GM23338 (cell line): ENCODE data around the gene CSNK1G1.

Source experiments
- CREB1 ChIP-seq: fragments of 250-450 bp; sonication (Bioruptor Pico); IDR thresholded peaks from 2 replicates; pipeline ENCODE4 v1.5.0; 2020; ENCODE audit warnings: low read depth, mild to moderate bottlenecking, moderate library complexity
- CTCF ChIP-seq, 2 experiments: fragments of 200-600 bp in 1 of 2; sonication (generic) in 1 of 2; conservative IDR thresholded peaks; 2 replicates each; pipeline versions ENCODE4 v1.5.1 to v1.6.1; 2016 to 2017; ENCODE audit warnings: antibody characterized with exemption in 2 of 2, low read depth in 2 of 2, mild to moderate bottlenecking in 2 of 2, moderate library complexity in 1 of 2
- ETS1 ChIP-seq: IDR thresholded peaks from 2 replicates; pipeline ENCODE4 v1.6.1; 2016; ENCODE audit warnings: antibody characterized with exemption
- EZH2 ChIP-seq: fragments of 200-600 bp; sonication (generic); IDR thresholded peaks from one replicate; pipeline ENCODE4 v1.8.0; 2017; ENCODE audit warnings: antibody characterized with exemption, mild to moderate bottlenecking, low read depth; ENCODE audit not compliant: unreplicated experiment
- EZH2phosphoT487 ChIP-seq: fragments of 200-600 bp; sonication (generic); IDR thresholded peaks from one replicate; pipeline ENCODE4 v1.8.1; 2018; ENCODE audit warnings: antibody characterized with exemption; ENCODE audit not compliant: unreplicated experiment
- JUNB ChIP-seq: IDR thresholded peaks from one replicate; pipeline ENCODE4 v1.6.1; 2016; ENCODE audit warnings: antibody characterized with exemption; ENCODE audit not compliant: unreplicated experiment
- POLR2AphosphoS5 ChIP-seq: IDR thresholded peaks from 2 replicates; pipeline ENCODE4 v1.6.1; 2016; ENCODE audit warnings: antibody characterized with exemption, low read depth
- REST ChIP-seq: IDR thresholded peaks from one replicate; pipeline ENCODE4 v1.6.1; 2018; ENCODE audit warnings: antibody characterized with exemption; ENCODE audit not compliant: unreplicated experiment
- STAT1 ChIP-seq: IDR thresholded peaks from one replicate; pipeline ENCODE4 v1.6.1; 2016; ENCODE audit warnings: antibody characterized with exemption; ENCODE audit not compliant: unreplicated experiment
- ZNF114 ChIP-seq: fragments of 250-450 bp; sonication (Bioruptor Pico); IDR thresholded peaks from 2 replicates; pipeline ENCODE4 v1.5.0; 2020; ENCODE audit warnings: mild to moderate bottlenecking, moderate library complexity
- ZNF331 ChIP-seq: fragments of 250-450 bp; sonication (Bioruptor Pico); IDR thresholded peaks from 2 replicates; pipeline ENCODE4 v1.5.0; 2020; ENCODE audit warnings: low read depth, mild to moderate bottlenecking, moderate library complexity
- ZNF462 ChIP-seq: fragments of 250-450 bp; sonication (Bioruptor Pico); IDR thresholded peaks from 2 replicates; pipeline ENCODE4 v1.5.0; 2020; ENCODE audit warnings: mild to moderate bottlenecking, moderate library complexity

GRCh38 chr15:64288577-64288976 lies 67.4 kb downstream of the CSNK1G1 start:
- TF ChIP-seq ZNF462 (CRISPR knock-in tag) (no peak), EZH2 (no peak), CTCF (conservative IDR thresholded peaks at IDR 0.05; ENCODE audit: low read depth in 2 of 2) (no peak), STAT1 (no peak), CREB1 (no peak), POLR2AphosphoS5 (no peak), EZH2phosphoT487 (no peak), ZNF331 (CRISPR knock-in tag) (no peak), ETS1 (no peak), JUNB (no peak), ZNF114 (CRISPR knock-in tag) (no peak), REST (no peak)
